ENCODE measurements around the gene GPR52.

The GPR52 gene

DNA sequence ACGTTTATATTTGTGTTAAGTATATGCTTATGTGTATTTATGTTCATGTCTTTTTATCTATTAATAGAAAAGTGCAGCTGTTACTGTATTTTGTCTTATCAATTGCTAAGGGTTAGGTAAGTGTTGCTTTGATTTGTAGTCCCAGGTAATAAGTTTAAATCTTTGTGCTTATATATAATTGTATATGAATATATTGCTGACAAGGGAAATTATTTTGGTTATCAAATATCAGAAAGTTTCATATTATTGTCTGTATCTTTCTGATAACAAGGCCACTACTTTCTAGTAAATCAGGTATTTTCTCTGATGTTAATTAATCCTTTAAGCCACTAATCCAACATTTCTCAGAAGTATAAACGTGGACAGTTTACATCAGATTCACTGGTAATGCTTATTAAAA, 21.3 kb downstream of the GPR52 start:
- DNase-seq = no peak

GRCh38 chr1:174469687-174470086, 21.9 kb downstream of the GPR52 start:
- DNase-seq = no peak

- no peak for DNase-seq
Observed at GRCh38 chr1:174479281-174479680, 31.5 kb downstream of the GPR52 start.

- DNase-seq = no peak
Observed at GRCh38 chr1:174480324-174480723, 32.6 kb downstream of the GPR52 start.

DNA sequence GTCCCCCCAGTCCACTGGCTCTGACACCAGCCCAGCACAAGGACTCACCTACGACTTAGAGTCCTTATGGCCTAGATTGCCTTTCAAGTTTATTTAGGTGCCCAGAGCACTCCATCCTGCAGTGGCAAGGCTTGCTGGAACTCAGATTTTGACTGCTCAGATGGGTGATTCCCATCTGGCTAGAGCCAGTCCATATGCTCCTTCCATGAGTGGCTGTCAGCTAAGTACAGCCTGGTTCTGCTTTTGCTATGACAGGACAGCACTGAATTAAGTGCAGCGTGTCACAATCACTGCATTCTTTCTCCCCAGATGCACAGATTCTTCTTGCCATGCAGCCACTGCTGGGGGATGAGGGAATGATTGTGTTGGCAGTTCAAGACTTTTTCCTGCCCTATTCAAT, 43.8 kb downstream of the GPR52 start:
- no peak for DNase-seq

DNA sequence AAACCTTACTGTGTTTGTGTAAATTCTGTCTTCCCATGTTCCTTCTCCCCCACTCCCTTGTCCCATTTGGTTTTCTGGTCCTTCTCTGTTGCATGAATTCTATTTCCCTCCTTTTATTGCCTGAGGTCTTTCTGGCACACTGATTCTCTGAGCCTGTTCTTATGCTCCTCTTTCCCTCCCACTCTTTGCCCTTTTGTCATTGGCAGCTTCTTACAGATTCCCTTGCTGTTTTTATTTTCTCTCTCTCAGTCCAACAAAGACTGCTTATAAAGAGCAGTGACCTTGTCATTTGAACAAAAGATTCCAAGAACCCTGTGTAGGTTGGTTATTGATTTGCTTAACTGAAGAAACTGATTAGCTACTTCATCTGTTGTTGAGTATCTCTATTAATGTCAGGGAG, 49.7 kb downstream of the GPR52 start:
- DNase-seq = no peak
